ENCODE measurements around the gene ZNF574.

ZNF574 gene

GRCh38 chr19:42057846-42058245, 18.1 kb upstream of the ZNF574 start:
- no peak for DNase-seq

GRCh38 chr19:42059196-42059595, 16.8 kb upstream of the ZNF574 start:
- DNase-seq: no peak

- DNase-seq: no peak
These were observed 15.8 kb upstream of the ZNF574 start for GRCh38 chr19:42060117-42060516.

GRCh38 chr19:42062381-42062780, 13.6 kb upstream of the ZNF574 start:
- no peak for DNase-seq

- DNase-seq: no peak
These were observed 11.5 kb upstream of the ZNF574 start for GRCh38 chr19:42064432-42064831.

GRCh38 chr19:42065051-42065450, 10.9 kb upstream of the ZNF574 start:
- DNase-seq: no peak

- no peak for DNase-seq
These were observed 10.5 kb upstream of the ZNF574 start for GRCh38 chr19:42065511-42065910.

- no peak for DNase-seq
These were observed 9.8 kb upstream of the ZNF574 start for GRCh38 chr19:42066075-42066754.

- no peak for DNase-seq
These were observed 8.6 kb upstream of the ZNF574 start for GRCh38 chr19:42067315-42067888.

GRCh38 chr19:42068361-42068755, 7.6 kb upstream of the ZNF574 start:
- no peak for DNase-seq

- DNase-seq: no peak
These were observed 7.0 kb upstream of the ZNF574 start for GRCh38 chr19:42068756-42069571.

GRCh38 chr19:42069619-42070351, 6.2 kb upstream of the ZNF574 start, which contains the start of gene GRIK5:
TSS of gene GRIK5 (minus strand) at chr19:42070206. CDS start at chr19:42065770, 4,436 bp downstream.
- no peak for DNase-seq

- DNase-seq: no peak
These were observed 4.7 kb upstream of the ZNF574 start for GRCh38 chr19:42071247-42071646.

- no peak for DNase-seq
These were observed 1.2 kb upstream of the ZNF574 start for GRCh38 chr19:42074513-42075363.

- no peak for DNase-seq
These were observed 676 bp upstream of the ZNF574 start for GRCh38 chr19:42075364-42075615.

- DNase-seq: no peak
These were observed 496 bp downstream of the ZNF574 start for GRCh38 chr19:42076380-42076944.

GRCh38 chr19:42078058-42078457, 2.1 kb downstream of the ZNF574 start:
- DNase-seq: no peak

GRCh38 chr19:42078538-42079275, 2.7 kb downstream of the ZNF574 start:
- DNase-seq: no peak

- no peak for DNase-seq
These were observed 3.3 kb downstream of the ZNF574 start for GRCh38 chr19:42079276-42079669.

GRCh38 chr19:42079886-42080763, 4.2 kb downstream of the ZNF574 start:
- DNase-seq: no peak

Data from activated effector memory CD4-positive, alpha-beta T cell treated with Interleukin-2 at 50 U/mL for 16 hours (primary cell).